ENCODE results near the gene ITGA11. TPM values are rescaled to one million over a fixed set of nuclear protein-coding genes. Genes with fewer than 3 reads are reported as not detected.

Gene ITGA11
- total RNA-seq, 1 donor from 2014 or later: 31.4 TPM

GRCh38 chr15:68421115-68421551 is 10.8 kb downstream of the ITGA11 start:
- no peaks in the 10 kb centered on the region for H3K9me3 ChIP-seq (replicated peaks)
- H3K27me3 ChIP-seq (ENCODE audit: low read depth): no peaks in the 10 kb centered on the region
- no peak for TF ChIP-seq CTCF (IDR thresholded peaks at IDR 0.05; ENCODE audit: borderline replicate concordance)
- no peak for DNase-seq
- H3K36me3 ChIP-seq: no peaks in the 10 kb centered on the region
- peaks cover 20% of the 10 kb centered on the region for H3K4me1 ChIP-seq
- intact Hi-C loops (cut with micrococcal nuclease): no loop called here
- H3K4me3 ChIP-seq: no peak overlapping the region
- H3K27ac ChIP-seq (replicated peaks): no peak overlapping the region

GRCh38 chr15:68420186-68420684 is 11.7 kb downstream of the ITGA11 start:
- no peak overlapping the region for H3K27ac ChIP-seq (replicated peaks)
- no peaks in the 10 kb centered on the region for H3K9me3 ChIP-seq (replicated peaks)
- TF ChIP-seq CTCF (IDR thresholded peaks at IDR 0.05; ENCODE audit: borderline replicate concordance): no peak
- H3K4me3 ChIP-seq: no peak overlapping the region
- DNase-seq: no peak
- no peaks in the 10 kb centered on the region for H3K36me3 ChIP-seq
- intact Hi-C loops (cut with micrococcal nuclease): no loop called here
- no peaks in the 10 kb centered on the region for H3K27me3 ChIP-seq (ENCODE audit: low read depth)
- H3K4me1 ChIP-seq: peaks cover 20% of the 10 kb centered on the region

GRCh38 chr15:68419301-68420175 is 12.4 kb downstream of the ITGA11 start:
- Histone ChIP-seq H3K9me3 (replicated peaks) (no peaks in the 10 kb centered on the region), H3K4me3 (no peak overlapping the region), H3K27ac (replicated peaks) (peak overlapping the region; percentile 62), H3K4me1 (peaks cover 20% of the 10 kb centered on the region), H3K27me3 (ENCODE audit: low read depth) (no peaks in the 10 kb centered on the region), H3K36me3 (no peaks in the 10 kb centered on the region)
- intact Hi-C loops (cut with micrococcal nuclease): no loop called here
- no peak for TF ChIP-seq CTCF (IDR thresholded peaks at IDR 0.05; ENCODE audit: borderline replicate concordance)
- no peak for DNase-seq

- Histone ChIP-seq H3K4me3 (no peak overlapping the region), H3K9me3 (replicated peaks) (no peaks in the 10 kb centered on the region), H3K36me3 (no peaks in the 10 kb centered on the region), H3K27ac (replicated peaks) (peak overlapping the region; percentile 62), H3K4me1 (peaks cover 20% of the 10 kb centered on the region), H3K27me3 (ENCODE audit: low read depth) (no peaks in the 10 kb centered on the region)
- TF ChIP-seq CTCF (IDR thresholded peaks at IDR 0.05; ENCODE audit: borderline replicate concordance): no peak
- no peak for DNase-seq
- intact Hi-C loops (cut with micrococcal nuclease): no loop called here
Measured at GRCh38 chr15:68418611-68419161, 13.3 kb downstream of the ITGA11 start.

GRCh38 chr15:68417897-68418296 is 14.1 kb downstream of the ITGA11 start:
- intact Hi-C loops (cut with micrococcal nuclease): no loop called here
- Histone ChIP-seq H3K27ac (replicated peaks) (peak overlapping the region; percentile 62), H3K27me3 (ENCODE audit: low read depth) (no peaks in the 10 kb centered on the region), H3K4me1 (peaks cover 20% of the 10 kb centered on the region), H3K36me3 (no peaks in the 10 kb centered on the region), H3K9me3 (replicated peaks) (no peaks in the 10 kb centered on the region), H3K4me3 (no peak overlapping the region)
- no peak for TF ChIP-seq CTCF (IDR thresholded peaks at IDR 0.05; ENCODE audit: borderline replicate concordance)
- no peak for DNase-seq

Measured in left ventricle myocardium inferior (tissue), 1 donor.